Thymus (tissue), 11 donors: ENCODE measurements around the gene LHPP. TPM values are rescaled to one million over a fixed set of nuclear protein-coding genes. Genes with fewer than 3 reads are reported as not detected.

Experiments used
- DNase-seq, 9 donors: peaks; one replicate each; pipeline ENCODE4 v3.0.0-alpha.2; 2013; ENCODE audit warnings: low spot score in 9 of 9, low read depth in 6 of 9, missing footprints in 1 of 9
- H3K27ac ChIP-seq, 2 donors: one replicate each; pipeline ENCODE4 v1.5.1; 2013; ENCODE audit warnings: control low read depth in 1 of 2, low read depth in 1 of 2, low read length in 1 of 2, mild to moderate bottlenecking in 1 of 2, moderate library complexity in 1 of 2
- H3K27me3 ChIP-seq, 2 donors: one replicate each; pipeline ENCODE4 v1.5.1; 2013; ENCODE audit warnings: low read length in 1 of 2; ENCODE audit not compliant: control insufficient read depth in 2 of 2, insufficient read depth in 1 of 2
- H3K36me3 ChIP-seq, 2 donors: one replicate each; pipeline ENCODE4 v1.5.1; 2013; ENCODE audit warnings: low read length in 1 of 2, mild to moderate bottlenecking in 1 of 2, moderate library complexity in 1 of 2; ENCODE audit not compliant: control insufficient read depth in 2 of 2, insufficient read depth in 2 of 2
- H3K4me1 ChIP-seq, 2 donors: one replicate each; pipeline ENCODE4 v1.5.1; 2013; ENCODE audit warnings: low read length in 2 of 2; ENCODE audit not compliant: control insufficient read depth in 2 of 2, insufficient read depth in 2 of 2
- H3K4me3 ChIP-seq, 2 donors: one replicate each; pipeline ENCODE4 v1.5.1; 2013; ENCODE audit warnings: low read length in 2 of 2, control low read depth in 1 of 2, mild to moderate bottlenecking in 1 of 2
- H3K9me3 ChIP-seq, 2 donors: one replicate each; pipeline ENCODE4 v1.5.1; 2013; ENCODE audit warnings: low read length in 1 of 2, mild to moderate bottlenecking in 1 of 2; ENCODE audit not compliant: control insufficient read depth in 2 of 2, insufficient read depth in 1 of 2
- WGBS: extraction: QIAGEN DNeasy Blood & Tissue Kit; methylation state at CpG from one replicate; pipeline ENCODE4 v1.1.7; 2013; 5-methylcytosine and 5-hydroxymethylcytosine counted together
- polyA plus RNA-seq: library from polyadenylated mRNA; stranded (reverse); fragments of 200-250 nt; gene quantifications from one replicate; pipeline ENCODE4 v1.2.3, GENCODE V29; 2013
- total RNA-seq: library from RNA; stranded (reverse); fragments of 120-200 nt; gene quantifications from one replicate; pipeline ENCODE4 v1.2.4, GENCODE V29; 2013
- donor health status: healthy.

Gene LHPP
- total and polyA plus RNA-seq, 2 donors = 6.3 to 13.5 TPM

- H3K36me3 ChIP-seq = peaks cover 0 to 5% of the 10 kb centered on the region in 2 donors
- 98% methylated on average over 2 of the region's 2 CpGs for WGBS
- no peak overlapping the region for H3K4me3 ChIP-seq
Measured at GRCh38 chr10:124484661-124485060, 23.0 kb downstream of the LHPP start.

GRCh38 chr10:124486635-124487034 is 25.0 kb downstream of the LHPP start:
- no peak overlapping the region for H3K27ac ChIP-seq
- peaks cover 0 to 5% of the 10 kb centered on the region in 2 donors for H3K36me3 ChIP-seq
- H3K4me1 ChIP-seq = no peaks in the 10 kb centered on the region
- no peak for DNase-seq
- peaks cover 0 to 5% of the 10 kb centered on the region in 2 donors for H3K9me3 ChIP-seq
- 98% methylated on average over 6 of the region's 6 CpGs for WGBS
- H3K4me3 ChIP-seq = no peak overlapping the region
- no peaks in the 10 kb centered on the region for H3K27me3 ChIP-seq

More at GRCh38 chr10:124484661-124485060, 23.0 kb downstream of the LHPP start:
- Histone ChIP-seq H3K27ac (no peak overlapping the region), H3K27me3 (no peaks in the 10 kb centered on the region), H3K9me3 (peaks cover 0 to 5% of the 10 kb centered on the region in 2 donors), H3K4me1 (no peaks in the 10 kb centered on the region)
- no peak for DNase-seq

- over 99% methylated on average over 9 of the region's 9 CpGs for WGBS
- Histone ChIP-seq H3K27me3 (no peaks in the 10 kb centered on the region), H3K27ac (no peak overlapping the region), H3K4me1 (peaks cover 0 to 9% of the 10 kb centered on the region in 2 donors), H3K36me3 (peaks cover 0 to 5% of the 10 kb centered on the region in 2 donors), H3K4me3 (no peak overlapping the region), H3K9me3 (peaks cover 0 to 5% of the 10 kb centered on the region in 2 donors)
- no peak for DNase-seq
Measured at GRCh38 chr10:124491105-124491504, 29.5 kb downstream of the LHPP start.

DNA sequence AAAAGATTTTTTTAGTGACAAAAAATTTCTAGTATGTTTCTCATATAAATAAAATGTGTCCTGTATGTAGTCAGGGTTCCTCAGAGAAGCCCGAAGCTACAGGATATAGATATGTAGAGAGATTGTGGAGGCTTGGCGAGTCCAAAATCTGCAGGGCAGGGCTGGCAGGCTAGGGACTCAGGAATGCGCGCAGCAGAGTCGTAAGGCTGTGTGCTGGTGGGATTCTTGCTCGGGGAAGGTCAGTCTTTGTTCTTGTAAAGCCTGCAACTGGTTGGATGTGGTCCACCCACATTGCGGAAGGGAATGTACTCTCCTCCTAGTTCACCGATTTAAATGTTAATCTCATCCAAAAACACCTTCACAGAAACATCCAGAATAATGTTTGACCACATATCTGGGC is 30.6 kb downstream of the LHPP start:
- Histone ChIP-seq H3K36me3 (peaks cover 0 to 5% of the 10 kb centered on the region in 2 donors), H3K4me1 (peaks cover 0 to 9% of the 10 kb centered on the region in 2 donors), H3K27me3 (no peaks in the 10 kb centered on the region), H3K27ac (no peak overlapping the region), H3K9me3 (no peaks in the 10 kb centered on the region), H3K4me3 (no peak overlapping the region)
- no peak for DNase-seq
- 97% methylated on average over 8 of the region's 8 CpGs for WGBS

DNA sequence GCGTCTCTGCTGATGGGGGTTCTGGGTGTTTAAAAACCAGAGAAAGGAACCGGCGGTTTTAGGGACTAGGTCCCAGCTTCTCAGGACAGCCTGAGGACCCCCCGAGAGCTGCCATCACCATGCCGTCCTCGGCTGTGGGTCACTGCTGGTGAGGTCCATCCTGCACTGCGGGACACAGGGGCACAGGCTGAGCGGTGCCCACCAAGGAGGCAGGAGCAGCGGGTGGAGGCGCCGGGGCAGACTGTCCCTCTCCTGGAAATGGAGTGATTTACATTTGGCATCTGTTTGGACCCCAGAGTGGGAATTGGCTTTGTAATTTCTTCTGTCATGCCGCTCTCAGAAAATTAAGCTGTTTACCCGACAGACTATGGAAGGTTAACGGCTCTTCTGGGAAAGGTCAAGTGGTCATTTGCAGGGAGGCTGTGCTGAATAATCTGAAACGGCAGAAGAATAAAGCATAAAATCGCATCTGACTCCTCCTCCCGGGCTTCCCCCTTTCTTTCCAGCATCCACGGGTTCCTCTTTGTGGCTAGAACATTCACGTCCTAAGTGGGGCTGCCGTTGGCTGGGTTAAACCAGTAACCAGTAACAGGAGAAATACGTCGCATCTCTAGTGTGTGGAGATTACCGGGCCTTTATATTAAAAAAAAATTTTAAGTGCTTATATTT is 31.7 kb downstream of the LHPP start:
- no peak for DNase-seq
- WGBS = 64% methylated on average over 23 of the region's 23 CpGs
- H3K4me1 ChIP-seq = peaks cover 0 to 9% of the 10 kb centered on the region in 2 donors
- H3K4me3 ChIP-seq = no peak overlapping the region
- H3K36me3 ChIP-seq = peaks cover 0 to 2% of the 10 kb centered on the region in 2 donors
- H3K27ac ChIP-seq = no peak overlapping the region
- H3K9me3 ChIP-seq = no peaks in the 10 kb centered on the region
- H3K27me3 ChIP-seq = no peaks in the 10 kb centered on the region

- WGBS = 35% methylated on average over 16 of the region's 16 CpGs
- Histone ChIP-seq H3K27ac (no peak overlapping the region), H3K27me3 (no peaks in the 10 kb centered on the region), H3K36me3 (no peaks in the 10 kb centered on the region), H3K4me1 (peaks cover 0 to 9% of the 10 kb centered on the region in 2 donors), H3K9me3 (no peaks in the 10 kb centered on the region), H3K4me3 (no peak overlapping the region)
- DNase-seq = peak in 1 of 9 donors; percentile 42
Measured at GRCh38 chr10:124494046-124494807, 32.6 kb downstream of the LHPP start.

GRCh38 chr10:124495162-124495561 is 33.5 kb downstream of the LHPP start:
- H3K27ac ChIP-seq = no peak overlapping the region
- H3K9me3 ChIP-seq = no peaks in the 10 kb centered on the region
- H3K36me3 ChIP-seq = no peaks in the 10 kb centered on the region
- no peak for DNase-seq
- H3K4me1 ChIP-seq = peaks cover 0 to 9% of the 10 kb centered on the region in 2 donors
- WGBS = 96% methylated on average over 7 of the region's 7 CpGs
- H3K27me3 ChIP-seq = no peaks in the 10 kb centered on the region
- H3K4me3 ChIP-seq = no peak overlapping the region

DNA sequence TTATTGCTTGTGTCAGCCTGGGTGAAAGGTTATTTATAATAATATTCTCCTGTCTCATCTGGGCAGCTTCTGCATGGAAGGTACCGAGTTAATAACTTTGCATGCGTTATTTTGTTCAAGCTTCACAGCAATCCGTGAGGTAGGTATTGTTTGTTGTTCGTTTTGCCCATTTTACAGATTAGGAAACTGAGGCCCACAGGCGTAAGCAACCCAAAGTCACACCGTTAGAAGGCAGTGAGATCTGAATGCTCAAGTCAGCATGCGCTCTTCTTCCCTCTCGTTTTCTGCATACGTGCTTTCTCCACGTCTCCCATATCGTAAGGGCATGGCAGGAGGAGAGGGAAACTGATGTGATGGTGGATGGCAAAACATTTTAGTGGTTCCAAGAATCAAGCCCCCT is 34.1 kb downstream of the LHPP start:
- WGBS = 92% methylated on average over 11 of the region's 11 CpGs
- Histone ChIP-seq H3K4me1 (peaks cover 0 to 9% of the 10 kb centered on the region in 2 donors), H3K9me3 (no peaks in the 10 kb centered on the region), H3K27me3 (no peaks in the 10 kb centered on the region), H3K27ac (no peak overlapping the region), H3K4me3 (no peak overlapping the region), H3K36me3 (peaks cover 0 to 2% of the 10 kb centered on the region in 2 donors)
- DNase-seq = no peak

DNA sequence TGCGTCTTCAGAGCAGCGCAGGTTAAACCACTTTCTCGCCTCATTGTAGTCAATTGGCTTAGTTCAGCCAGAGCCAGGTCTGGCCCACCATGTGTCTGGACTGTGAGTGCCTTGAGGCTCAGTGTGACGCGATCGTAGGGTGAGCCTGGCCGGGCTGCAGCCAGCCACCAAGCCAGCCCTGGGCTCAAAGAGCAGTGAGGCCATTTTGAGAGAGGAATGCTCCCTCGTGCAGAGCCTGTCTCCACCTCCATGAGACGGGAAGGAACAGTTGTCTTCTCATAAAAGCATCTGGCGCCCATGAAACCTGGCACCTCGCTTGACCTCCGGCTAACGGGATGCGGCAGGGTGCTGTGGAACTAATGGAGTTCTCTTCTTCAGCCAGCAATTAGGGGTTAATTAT is 34.5 kb downstream of the LHPP start:
- Histone ChIP-seq H3K27me3 (no peaks in the 10 kb centered on the region), H3K36me3 (peaks cover 0 to 4% of the 10 kb centered on the region in 2 donors), H3K4me1 (peaks cover 0 to 9% of the 10 kb centered on the region in 2 donors), H3K9me3 (no peaks in the 10 kb centered on the region), H3K4me3 (no peak overlapping the region), H3K27ac (no peak overlapping the region)
- DNase-seq = no peak
- 98% methylated on average over 14 of the region's 14 CpGs for WGBS
